Astrocyte (in vitro differentiated cells and primary cell): Measurements from ENCODE around the gene TRDN.

ENCODE experiments used
- EZH2 ChIP-seq: IDR thresholded peaks from 2 replicates; pipeline ENCODE4 v1.6.1; 2012; ENCODE audit warnings: mild to moderate bottlenecking, low read length, inconsistent platforms; ENCODE audit not compliant: insufficient read depth
- TF ChIP-seq, protein P1 (sequence below): IDR thresholded peaks from 2 replicates; pipeline ENCODE4 v1.5.1; 2011; ENCODE audit warnings: low read depth, mild to moderate bottlenecking, inconsistent platforms, low read length, moderate library complexity; ENCODE audit not compliant: insufficient read depth

DNA sequence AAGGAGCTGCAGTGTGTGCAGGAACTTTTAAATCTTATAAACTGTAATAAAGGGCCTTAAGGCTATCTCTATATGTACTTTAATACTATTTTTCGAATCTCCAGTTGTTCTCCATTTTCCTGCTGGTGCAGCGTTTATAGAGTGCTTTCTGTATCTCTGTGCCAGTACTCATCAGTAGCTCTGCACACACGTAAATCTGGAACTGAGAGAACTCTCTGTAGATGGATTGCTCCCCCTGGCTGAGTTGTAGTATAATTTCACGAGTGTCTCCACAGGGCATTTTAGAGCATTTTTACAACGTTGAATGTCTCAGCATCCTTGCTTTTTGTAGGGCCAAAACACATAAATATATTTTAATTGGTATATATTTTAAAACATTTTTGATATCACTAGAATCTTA is 256.5 kb downstream of the TRDN start:
- TF ChIP-seq EZH2, result no peak
- TF ChIP-seq, protein P1, sequence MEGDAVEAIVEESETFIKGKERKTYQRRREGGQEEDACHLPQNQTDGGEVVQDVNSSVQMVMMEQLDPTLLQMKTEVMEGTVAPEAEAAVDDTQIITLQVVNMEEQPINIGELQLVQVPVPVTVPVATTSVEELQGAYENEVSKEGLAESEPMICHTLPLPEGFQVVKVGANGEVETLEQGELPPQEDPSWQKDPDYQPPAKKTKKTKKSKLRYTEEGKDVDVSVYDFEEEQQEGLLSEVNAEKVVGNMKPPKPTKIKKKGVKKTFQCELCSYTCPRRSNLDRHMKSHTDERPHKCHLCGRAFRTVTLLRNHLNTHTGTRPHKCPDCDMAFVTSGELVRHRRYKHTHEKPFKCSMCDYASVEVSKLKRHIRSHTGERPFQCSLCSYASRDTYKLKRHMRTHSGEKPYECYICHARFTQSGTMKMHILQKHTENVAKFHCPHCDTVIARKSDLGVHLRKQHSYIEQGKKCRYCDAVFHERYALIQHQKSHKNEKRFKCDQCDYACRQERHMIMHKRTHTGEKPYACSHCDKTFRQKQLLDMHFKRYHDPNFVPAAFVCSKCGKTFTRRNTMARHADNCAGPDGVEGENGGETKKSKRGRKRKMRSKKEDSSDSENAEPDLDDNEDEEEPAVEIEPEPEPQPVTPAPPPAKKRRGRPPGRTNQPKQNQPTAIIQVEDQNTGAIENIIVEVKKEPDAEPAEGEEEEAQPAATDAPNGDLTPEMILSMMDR, result peak; percentile 8
